Measurements from ENCODE around the gene KCNH2.
A peak's percentile ranks its signal among the peaks of the same experiment; 100 is the strongest.

The KCNH2 gene

GRCh38 chr7:150981644-150982043 is 3.5 kb upstream of the KCNH2 start:
- Mint-ChIP-seq H3K4me3 (no peak overlapping the region), H3K4me1 (peaks cover 19 to 25% of the 10 kb centered on the region in 2 donors), H3K27ac (no peak overlapping the region), H3K27me3 (peaks cover 64 to 82% of the 10 kb centered on the region in 2 donors), H3K9me3 (peaks cover 0 to 4% of the 10 kb centered on the region in 2 donors), H3K36me3 (peaks cover 3 to 4% of the 10 kb centered on the region in 2 donors)
- DNase-seq (no peak), ATAC-seq (replicated peaks) (no peak)

DNA sequence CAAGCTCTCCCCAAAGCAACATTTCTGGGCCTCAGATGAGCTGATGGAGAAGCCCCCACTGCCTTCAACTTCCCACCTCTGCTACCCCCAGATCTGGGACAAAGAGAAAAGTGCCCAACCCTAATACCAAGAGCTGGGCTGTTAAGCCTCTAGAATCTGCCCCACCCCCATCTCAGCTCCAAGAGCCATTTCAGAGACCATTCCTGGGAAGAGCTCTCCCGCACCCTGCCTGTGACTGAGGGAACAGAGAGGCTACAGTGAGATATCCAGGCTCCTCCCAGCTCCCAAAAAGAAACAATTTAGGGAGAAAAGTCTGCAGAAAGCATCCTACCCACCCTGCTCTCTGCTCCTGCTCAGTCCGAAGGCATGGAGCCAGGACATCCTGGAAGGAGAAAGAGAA is 2.5 kb upstream of the KCNH2 start:
- H3K27me3 Mint-ChIP-seq, result peaks cover 65 to 81% of the 10 kb centered on the region in 2 donors

DNA sequence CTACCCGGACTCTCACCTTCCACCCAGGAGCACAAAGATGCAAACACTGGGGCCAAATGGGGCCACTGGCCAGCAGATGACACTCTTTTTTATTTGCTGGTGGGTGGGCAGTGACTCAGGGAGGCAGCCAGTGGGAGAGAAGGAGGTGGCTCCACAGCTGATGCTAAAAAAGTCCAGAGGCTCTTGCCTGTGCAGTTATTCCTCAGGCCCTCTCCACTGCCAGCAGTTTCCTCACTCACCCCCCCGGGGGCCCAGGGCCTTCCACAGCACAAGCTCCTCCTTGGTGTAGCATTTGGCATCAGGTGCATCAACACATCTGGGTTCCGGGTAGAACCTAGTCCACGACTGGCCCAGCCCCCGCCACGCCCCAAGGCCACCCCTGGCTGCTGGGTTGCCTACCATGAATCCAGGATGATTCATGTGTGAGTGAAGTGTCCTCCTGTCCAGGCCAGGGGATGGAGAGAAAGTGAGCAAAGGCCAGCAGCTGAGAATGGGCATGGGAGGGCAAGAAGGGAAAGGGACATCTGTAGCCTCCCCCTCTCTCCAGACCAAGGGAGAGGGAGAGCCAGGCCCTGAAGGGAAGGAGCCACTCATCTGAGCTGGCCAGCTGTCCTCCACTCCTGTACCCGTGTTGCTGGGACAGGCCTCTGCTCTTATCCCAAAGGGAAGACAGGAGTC is 1.7 kb upstream of the KCNH2 start:
- ATAC-seq (replicated peaks) (no peak), DNase-seq (no peak)
- Mint-ChIP-seq H3K9me3 (peaks cover 0 to 4% of the 10 kb centered on the region in 2 donors), H3K36me3 (peaks cover 3 to 4% of the 10 kb centered on the region in 2 donors), H3K4me3 (no peak overlapping the region), H3K4me1 (peaks cover 17 to 26% of the 10 kb centered on the region in 2 donors), H3K27me3 (peaks cover 64 to 82% of the 10 kb centered on the region in 2 donors), H3K27ac (no peak overlapping the region)

More for the DNA sequence above, 2.5 kb upstream of the KCNH2 start:
- H3K27ac Mint-ChIP-seq, result no peak overlapping the region
- ATAC-seq (replicated peaks) (no peak), DNase-seq (no peak)
- H3K9me3 Mint-ChIP-seq, result peaks cover 0 to 4% of the 10 kb centered on the region in 2 donors
- peaks cover 15 to 21% of the 10 kb centered on the region in 2 donors for H3K4me1 Mint-ChIP-seq
- H3K36me3 Mint-ChIP-seq, result peaks cover 3 to 4% of the 10 kb centered on the region in 2 donors
- no peak overlapping the region for H3K4me3 Mint-ChIP-seq

GRCh38 chr7:150977382-150978125 is 567 bp downstream of the KCNH2 start:
- peaks cover 23 to 38% of the 10 kb centered on the region in 2 donors for H3K4me1 Mint-ChIP-seq
- H3K9me3 Mint-ChIP-seq, result no peaks in the 10 kb centered on the region
- ATAC-seq (replicated peaks) (no peak), DNase-seq (no peak)
- peaks cover 3 to 4% of the 10 kb centered on the region in 2 donors for H3K36me3 Mint-ChIP-seq
- peak overlapping the region; percentile 56 for H3K27ac Mint-ChIP-seq
- peaks cover 56 to 72% of the 10 kb centered on the region in 2 donors for H3K27me3 Mint-ChIP-seq
- H3K4me3 Mint-ChIP-seq, result peak overlapping the region; percentile 70 to 76

DNA sequence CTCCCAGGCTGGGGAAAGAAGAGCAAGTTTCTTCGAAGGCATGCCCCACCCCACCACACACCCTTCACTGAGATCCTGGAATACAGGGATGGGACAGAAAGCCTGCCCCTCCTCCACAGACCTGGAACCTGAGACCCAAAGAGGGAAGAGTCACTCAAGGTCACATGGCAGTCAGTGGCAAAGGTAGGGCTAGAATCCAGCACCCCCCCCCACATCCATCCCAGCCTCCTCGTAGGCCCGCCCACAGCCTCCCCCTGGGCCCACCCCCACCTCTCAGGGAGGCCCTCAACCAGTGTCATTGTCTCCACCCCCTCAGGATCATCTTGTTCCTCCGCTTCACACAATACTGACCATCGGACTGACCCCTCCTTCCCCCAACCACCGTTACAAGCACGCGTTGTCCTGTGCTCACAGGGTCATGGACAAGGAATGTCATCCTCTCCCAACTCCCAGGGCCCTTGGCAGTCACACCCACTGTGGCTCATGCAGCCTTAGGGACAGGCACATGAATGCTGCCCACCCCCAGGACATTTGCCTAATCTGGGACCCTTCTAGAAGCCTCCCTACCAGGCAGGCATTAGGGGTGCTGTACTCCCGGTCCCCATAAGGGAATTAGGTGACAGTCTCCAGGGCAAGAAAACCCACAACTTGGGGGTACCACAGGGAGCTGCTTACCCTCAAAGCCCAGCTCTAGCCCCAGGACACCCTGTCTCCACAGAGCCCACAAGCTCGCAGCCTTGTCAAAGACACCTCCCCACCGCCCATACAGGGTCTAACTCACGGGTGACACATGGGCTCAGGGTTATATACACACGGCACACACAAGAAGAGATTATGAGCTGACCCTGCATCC is 1.4 kb downstream of the KCNH2 start:
- Mint-ChIP-seq H3K4me1 (peaks cover 23 to 38% of the 10 kb centered on the region in 2 donors), H3K4me3 (peak overlapping the region; percentile 70 to 76), H3K27me3 (peaks cover 48 to 65% of the 10 kb centered on the region in 2 donors), H3K36me3 (peaks cover 3 to 4% of the 10 kb centered on the region in 2 donors), H3K27ac (peak overlapping the region; percentile 80), H3K9me3 (no peaks in the 10 kb centered on the region)
- DNase-seq (no peak), ATAC-seq (replicated peaks) (no peak)

DNA sequence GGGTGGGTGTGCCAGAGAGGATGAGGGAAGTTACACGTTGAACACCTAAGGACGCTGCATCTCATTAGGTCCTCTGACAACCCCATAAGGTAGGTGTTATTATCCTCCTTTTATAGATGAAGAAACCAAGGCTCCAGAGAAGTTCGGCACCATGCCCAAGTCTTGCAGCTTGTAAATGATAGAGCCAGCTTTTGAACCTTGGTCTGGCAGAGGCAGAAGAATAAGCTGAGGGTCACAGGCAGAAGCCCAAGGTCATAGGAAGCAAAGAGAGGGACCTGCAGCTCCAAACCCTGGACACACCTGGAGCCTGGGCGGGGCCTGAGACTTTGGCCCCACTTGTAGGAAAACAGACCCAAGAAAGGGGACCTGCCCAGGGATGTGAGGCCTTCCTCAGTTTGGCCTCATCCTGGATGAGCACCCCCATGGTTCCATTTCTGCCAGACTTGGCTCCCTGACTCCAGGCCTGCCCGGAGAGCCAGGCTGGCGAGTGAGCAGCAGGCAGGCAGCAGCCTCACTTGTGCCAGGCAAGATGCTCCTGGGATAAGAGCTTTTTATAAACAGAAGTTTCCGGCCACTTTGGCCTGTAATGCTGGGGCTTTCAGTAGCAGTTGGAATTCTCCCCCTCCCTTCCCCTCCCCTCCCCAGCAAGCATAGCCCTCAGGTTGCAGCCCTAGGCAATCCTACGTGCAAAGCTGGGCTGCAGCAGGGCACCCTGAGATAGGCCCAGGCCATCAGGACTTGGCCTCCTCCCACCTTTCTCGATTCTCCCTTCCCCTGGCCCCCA is 2.4 kb downstream of the KCNH2 start:
- no peaks in the 10 kb centered on the region for H3K9me3 Mint-ChIP-seq
- peaks cover 3 to 4% of the 10 kb centered on the region in 2 donors for H3K36me3 Mint-ChIP-seq
- DNase-seq (no peak), ATAC-seq (replicated peaks) (no peak)
- H3K4me1 Mint-ChIP-seq, result peaks cover 26 to 38% of the 10 kb centered on the region in 2 donors
- H3K4me3 Mint-ChIP-seq, result peak overlapping the region; percentile 61 to 92
- H3K27ac Mint-ChIP-seq, result no peak overlapping the region
- H3K27me3 Mint-ChIP-seq, result peaks cover 45 to 54% of the 10 kb centered on the region in 2 donors

DNA sequence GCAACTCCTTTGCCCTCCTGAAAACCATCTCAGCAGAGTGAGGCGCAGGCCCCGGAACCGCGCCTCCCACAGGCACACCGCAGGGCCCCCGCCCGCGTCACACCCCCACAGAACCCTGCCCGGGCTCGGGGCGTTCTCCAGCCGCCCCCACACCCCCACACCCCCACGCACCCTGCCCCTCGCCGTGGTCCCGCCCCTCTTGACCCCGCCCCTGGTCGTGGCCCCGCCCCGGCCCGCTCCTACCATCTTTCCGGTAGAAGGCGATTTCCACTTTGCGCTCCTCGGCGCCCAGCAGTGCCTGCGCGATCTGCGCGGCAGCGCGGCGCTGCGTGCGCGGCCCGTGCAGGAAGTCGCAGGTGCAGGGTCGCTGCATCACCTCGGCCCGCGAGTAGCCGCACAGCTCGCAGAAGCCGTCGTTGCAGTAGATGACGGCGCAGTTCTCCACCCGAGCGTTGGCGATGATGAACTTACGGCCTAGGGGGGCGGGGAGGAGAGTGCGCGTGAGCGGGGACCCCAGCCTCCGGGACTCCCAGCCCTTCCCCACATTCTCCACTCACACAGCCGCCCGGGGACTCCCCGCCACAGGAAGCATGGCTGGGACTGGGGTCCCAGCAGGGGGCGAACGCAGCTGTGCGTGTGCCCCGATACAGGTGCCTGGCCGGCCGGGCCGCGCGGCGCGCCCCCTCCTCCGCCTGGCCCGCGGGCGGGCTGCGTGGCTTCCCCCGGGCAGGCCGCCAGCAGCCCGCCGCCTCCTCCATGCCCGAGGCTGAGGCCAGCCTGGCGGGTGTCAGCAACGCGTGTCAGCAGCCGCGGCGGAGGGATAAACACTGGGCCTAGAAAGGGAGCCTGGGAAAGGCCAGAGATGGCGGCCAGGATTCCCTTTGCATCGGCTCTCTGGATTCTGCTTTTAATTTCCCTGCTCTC is 3.4 kb downstream of the KCNH2 start:
- Mint-ChIP-seq H3K4me3 (peak overlapping the region; percentile 88 to 92), H3K9me3 (no peaks in the 10 kb centered on the region), H3K27me3 (peaks cover 39 to 51% of the 10 kb centered on the region in 2 donors), H3K4me1 (peaks cover 26 to 38% of the 10 kb centered on the region in 2 donors), H3K36me3 (peaks cover 3 to 4% of the 10 kb centered on the region in 2 donors), H3K27ac (no peak overlapping the region)
- peak; percentile 52 for DNase-seq
- ATAC-seq (replicated peaks), result peak; percentile 71 to 74

- peak overlapping the region; percentile 88 to 92 for H3K4me3 Mint-ChIP-seq
- peaks cover 2 to 3% of the 10 kb centered on the region in 2 donors for H3K36me3 Mint-ChIP-seq
- peak in 1 of 2 donors; percentile 15 for ATAC-seq (replicated peaks)
- H3K9me3 Mint-ChIP-seq, result no peaks in the 10 kb centered on the region
- H3K27ac Mint-ChIP-seq, result no peak overlapping the region
- peaks cover 33 to 50% of the 10 kb centered on the region in 2 donors for H3K27me3 Mint-ChIP-seq
- no peak for DNase-seq
- H3K4me1 Mint-ChIP-seq, result peaks cover 25 to 35% of the 10 kb centered on the region in 2 donors
Measured at GRCh38 chr7:150973571-150974451, 4.3 kb downstream of the KCNH2 start.

DNA sequence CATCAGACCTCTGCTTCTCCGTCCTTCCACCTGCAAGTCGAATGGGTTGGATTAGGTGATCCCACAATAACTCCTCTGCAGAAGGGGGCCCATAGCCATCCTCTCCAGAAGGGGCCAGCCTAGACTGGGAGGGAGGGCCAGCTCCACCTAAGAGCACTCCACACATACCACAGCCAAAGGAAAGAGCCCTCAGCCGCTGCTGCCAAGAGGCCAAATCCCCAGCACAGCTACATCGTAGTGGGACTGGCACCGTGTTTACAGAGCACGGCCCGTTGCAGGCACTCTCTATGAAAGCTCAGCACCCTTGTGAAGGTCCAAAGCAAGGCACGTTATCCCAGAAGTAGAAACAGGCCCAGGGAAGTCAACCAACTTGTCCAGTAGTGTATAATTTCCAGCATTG is 5.4 kb downstream of the KCNH2 start:
- H3K4me1 Mint-ChIP-seq, result peaks cover 20 to 30% of the 10 kb centered on the region in 2 donors
- ATAC-seq (replicated peaks), result no peak
- H3K36me3 Mint-ChIP-seq, result peaks cover 0 to 3% of the 10 kb centered on the region in 2 donors
- no peak overlapping the region for H3K27ac Mint-ChIP-seq
- DNase-seq, result no peak
- no peak overlapping the region for H3K4me3 Mint-ChIP-seq
- no peaks in the 10 kb centered on the region for H3K9me3 Mint-ChIP-seq
- H3K27me3 Mint-ChIP-seq, result peaks cover 32 to 54% of the 10 kb centered on the region in 2 donors

GRCh38 chr7:150972023-150972468 is 6.1 kb downstream of the KCNH2 start:
- peaks cover 31 to 54% of the 10 kb centered on the region in 2 donors for H3K27me3 Mint-ChIP-seq
- no peak overlapping the region for H3K27ac Mint-ChIP-seq
- peaks cover 0 to 3% of the 10 kb centered on the region in 2 donors for H3K36me3 Mint-ChIP-seq
- no peak overlapping the region for H3K4me3 Mint-ChIP-seq
- no peak for ATAC-seq (replicated peaks)
- H3K9me3 Mint-ChIP-seq, result no peaks in the 10 kb centered on the region
- no peak for DNase-seq
- peaks cover 16 to 24% of the 10 kb centered on the region in 2 donors for H3K4me1 Mint-ChIP-seq

- Mint-ChIP-seq H3K36me3 (no peaks in the 10 kb centered on the region), H3K27me3 (peaks cover 25 to 48% of the 10 kb centered on the region in 2 donors), H3K4me3 (no peak overlapping the region), H3K9me3 (no peaks in the 10 kb centered on the region), H3K27ac (no peak overlapping the region), H3K4me1 (peaks cover 11 to 18% of the 10 kb centered on the region in 2 donors)
- no peak for DNase-seq
- ATAC-seq (replicated peaks), result no peak
Measured at GRCh38 chr7:150971242-150972022, 6.7 kb downstream of the KCNH2 start.
